KMS-11 (cell line): ENCODE results near the gene ERCC6.

Source experiments
- H2AFZ ChIP-seq: fragments of 200-600 bp; sonication (generic); 2 replicates; pipeline ENCODE4 v1.6.1; 2016; ENCODE audit warnings: antibody characterized with exemption, mixed run types, low read depth
- H3K27ac ChIP-seq: fragments of 200-600 bp; sonication (generic); 2 replicates; pipeline ENCODE4 v1.6.1; 2016; ENCODE audit warnings: mild to moderate bottlenecking, mixed run types
- H3K27me3 ChIP-seq: fragments of 200-600 bp; sonication (generic); 2 replicates; pipeline ENCODE4 v1.6.1; 2017; ENCODE audit warnings: mild to moderate bottlenecking, low read depth, mixed run types, moderate library complexity; ENCODE audit not compliant: insufficient read depth
- H3K36me3 ChIP-seq: fragments of 200-600 bp; sonication (generic); 2 replicates; pipeline ENCODE4 v1.6.1; 2017; ENCODE audit warnings: mild to moderate bottlenecking, mixed run types; ENCODE audit not compliant: insufficient read depth
- H3K4me1 ChIP-seq: fragments of 200-600 bp; sonication (generic); 2 replicates; pipeline ENCODE4 v1.6.1; 2016; ENCODE audit warnings: mild to moderate bottlenecking, low read depth, mixed run types; ENCODE audit not compliant: poor library complexity, severe bottlenecking
- H3K4me2 ChIP-seq: fragments of 200-600 bp; sonication (generic); 2 replicates; pipeline ENCODE4 v1.7.0; 2016; ENCODE audit warnings: mild to moderate bottlenecking, mixed run types
- H3K4me3 ChIP-seq: fragments of 200-600 bp; sonication (generic); IDR thresholded peaks from 2 replicates; pipeline ENCODE4 v1.6.1; 2017; ENCODE audit warnings: low read depth, low read length, mixed read lengths; ENCODE audit not compliant: insufficient read depth
- H3K79me2 ChIP-seq: fragments of 200-600 bp; sonication (generic); 2 replicates; pipeline ENCODE4 v1.6.1; 2016; ENCODE audit warnings: low read depth, mixed run types; ENCODE audit not compliant: insufficient read depth
- H3K9ac ChIP-seq: fragments of 200-600 bp; sonication (generic); 2 replicates; pipeline ENCODE4 v1.6.1; 2016; ENCODE audit warnings: mild to moderate bottlenecking, mixed run types
- H4K20me1 ChIP-seq: fragments of 200-600 bp; sonication (generic); 2 replicates; pipeline ENCODE4 v1.6.1; 2016; ENCODE audit warnings: mild to moderate bottlenecking, mixed run types; ENCODE audit not compliant: insufficient read depth
- TF ChIP-seq, protein P1 (sequence below): fragments of 200-600 bp; sonication (generic); conservative IDR thresholded peaks from 2 replicates; pipeline ENCODE4 v1.6.1; 2017; ENCODE audit warnings: low read depth, mild to moderate bottlenecking, antibody characterized with exemption, low read length, moderate library complexity, mixed read lengths

Gene ERCC6

GRCh38 chr10:49528977-49529506 lies 9.9 kb downstream of the ERCC6 start:
- Histone ChIP-seq H3K4me3 (no peak overlapping the region), H3K36me3 (no peaks in the 10 kb centered on the region), H3K27ac (no peak overlapping the region), H3K4me1 (no peaks in the 10 kb centered on the region), H3K27me3 (no peaks in the 10 kb centered on the region), H2AFZ (no peak overlapping the region), H3K79me2 (no peaks in the 10 kb centered on the region), H3K9ac (no peak overlapping the region), H3K4me2 (no peak overlapping the region), H4K20me1 (no peaks in the 10 kb centered on the region)
- TF ChIP-seq, protein P1, sequence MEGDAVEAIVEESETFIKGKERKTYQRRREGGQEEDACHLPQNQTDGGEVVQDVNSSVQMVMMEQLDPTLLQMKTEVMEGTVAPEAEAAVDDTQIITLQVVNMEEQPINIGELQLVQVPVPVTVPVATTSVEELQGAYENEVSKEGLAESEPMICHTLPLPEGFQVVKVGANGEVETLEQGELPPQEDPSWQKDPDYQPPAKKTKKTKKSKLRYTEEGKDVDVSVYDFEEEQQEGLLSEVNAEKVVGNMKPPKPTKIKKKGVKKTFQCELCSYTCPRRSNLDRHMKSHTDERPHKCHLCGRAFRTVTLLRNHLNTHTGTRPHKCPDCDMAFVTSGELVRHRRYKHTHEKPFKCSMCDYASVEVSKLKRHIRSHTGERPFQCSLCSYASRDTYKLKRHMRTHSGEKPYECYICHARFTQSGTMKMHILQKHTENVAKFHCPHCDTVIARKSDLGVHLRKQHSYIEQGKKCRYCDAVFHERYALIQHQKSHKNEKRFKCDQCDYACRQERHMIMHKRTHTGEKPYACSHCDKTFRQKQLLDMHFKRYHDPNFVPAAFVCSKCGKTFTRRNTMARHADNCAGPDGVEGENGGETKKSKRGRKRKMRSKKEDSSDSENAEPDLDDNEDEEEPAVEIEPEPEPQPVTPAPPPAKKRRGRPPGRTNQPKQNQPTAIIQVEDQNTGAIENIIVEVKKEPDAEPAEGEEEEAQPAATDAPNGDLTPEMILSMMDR: no peak

- no peaks in the 10 kb centered on the region for H3K4me1 ChIP-seq
- TF ChIP-seq, protein P1: no peak
- no peak overlapping the region for H3K27ac ChIP-seq
- no peak overlapping the region for H3K4me2 ChIP-seq
- no peaks in the 10 kb centered on the region for H3K36me3 ChIP-seq
- no peaks in the 10 kb centered on the region for H3K79me2 ChIP-seq
- H3K4me3 ChIP-seq: no peak overlapping the region
- no peaks in the 10 kb centered on the region for H4K20me1 ChIP-seq
- H2AFZ ChIP-seq: no peak overlapping the region
- H3K9ac ChIP-seq: no peak overlapping the region
- H3K27me3 ChIP-seq: no peaks in the 10 kb centered on the region
These were observed 11.1 kb downstream of the ERCC6 start for GRCh38 chr10:49527850-49528249.

GRCh38 chr10:49527061-49527460 lies 11.9 kb downstream of the ERCC6 start:
- H3K4me3 ChIP-seq: no peak overlapping the region
- no peaks in the 10 kb centered on the region for H4K20me1 ChIP-seq
- no peaks in the 10 kb centered on the region for H3K36me3 ChIP-seq
- no peak overlapping the region for H3K4me2 ChIP-seq
- H3K79me2 ChIP-seq: no peaks in the 10 kb centered on the region
- no peak overlapping the region for H3K27ac ChIP-seq
- H3K4me1 ChIP-seq: no peaks in the 10 kb centered on the region
- no peaks in the 10 kb centered on the region for H3K27me3 ChIP-seq
- no peak overlapping the region for H3K9ac ChIP-seq
- TF ChIP-seq, protein P1: no peak
- no peak overlapping the region for H2AFZ ChIP-seq

- H3K36me3 ChIP-seq: no peaks in the 10 kb centered on the region
- H3K27ac ChIP-seq: no peak overlapping the region
- H3K4me1 ChIP-seq: no peaks in the 10 kb centered on the region
- no peaks in the 10 kb centered on the region for H4K20me1 ChIP-seq
- H3K27me3 ChIP-seq: no peaks in the 10 kb centered on the region
- no peak overlapping the region for H3K4me2 ChIP-seq
- no peak overlapping the region for H2AFZ ChIP-seq
- no peak overlapping the region for H3K4me3 ChIP-seq
- no peak overlapping the region for H3K9ac ChIP-seq
- no peaks in the 10 kb centered on the region for H3K79me2 ChIP-seq
- TF ChIP-seq, protein P1: no peak
These were observed 12.3 kb downstream of the ERCC6 start for GRCh38 chr10:49526619-49527018.
